ENCODE measurements around the gene KIF21A.
"Not testable (repeated sequence)": the region's sequence is repeated elsewhere in the genome, so short reads cannot be mapped to it uniquely, and the experiment has no call there.

KIF21A gene

GRCh38 chr12:39332661-39333175 lies 110.2 kb downstream of the KIF21A start:
- DNase-seq: no peak

- no peak for DNase-seq
These were observed 111.2 kb downstream of the KIF21A start for GRCh38 chr12:39331539-39332261.

GRCh38 chr12:39329876-39330275 lies 113.0 kb downstream of the KIF21A start:
- no peak for DNase-seq

GRCh38 chr12:39329018-39329417 lies 113.9 kb downstream of the KIF21A start:
- no peak for DNase-seq

- no peak for DNase-seq
These were observed 115.0 kb downstream of the KIF21A start for GRCh38 chr12:39327965-39328364.

- no peak for DNase-seq
These were observed 115.4 kb downstream of the KIF21A start for GRCh38 chr12:39327510-39327909.

GRCh38 chr12:39319180-39319579 lies 123.7 kb downstream of the KIF21A start:
- no peak for DNase-seq

GRCh38 chr12:39314547-39314946 lies 128.4 kb downstream of the KIF21A start:
- DNase-seq: no peak

- no peak for DNase-seq
These were observed 133.4 kb downstream of the KIF21A start for GRCh38 chr12:39309516-39309915.

- peak; percentile 23 for DNase-seq
These were observed 141.5 kb downstream of the KIF21A start for GRCh38 chr12:39301422-39301821.

GRCh38 chr12:39300799-39301198 lies 142.1 kb downstream of the KIF21A start:
- no peak for DNase-seq

GRCh38 chr12:39297891-39298290 lies 145.0 kb downstream of the KIF21A start:
- no peak for DNase-seq

- DNase-seq: no peak
These were observed 146.4 kb downstream of the KIF21A start for GRCh38 chr12:39296496-39296895.

GRCh38 chr12:39295593-39295992 lies 147.3 kb downstream of the KIF21A start:
- not testable (repeated sequence) for DNase-seq

GRCh38 chr12:39294715-39295114 lies 148.2 kb downstream of the KIF21A start:
- DNase-seq: no peak

- no peak for DNase-seq
These were observed 150.7 kb downstream of the KIF21A start for GRCh38 chr12:39292125-39292630.

GRCh38 chr12:39287817-39288216 lies 155.1 kb downstream of the KIF21A start:
- no peak for DNase-seq

GRCh38 chr12:39287409-39287808 lies 155.5 kb downstream of the KIF21A start:
- DNase-seq: no peak

- DNase-seq: no peak
These were observed 164.5 kb downstream of the KIF21A start for GRCh38 chr12:39278426-39278825.

GRCh38 chr12:39277416-39277815 lies 165.5 kb downstream of the KIF21A start:
- DNase-seq: no peak

- no peak for DNase-seq
These were observed 167.1 kb downstream of the KIF21A start for GRCh38 chr12:39275846-39276245.

- DNase-seq: no peak
These were observed 169.9 kb downstream of the KIF21A start for GRCh38 chr12:39272871-39273655.

GRCh38 chr12:39269492-39269891 lies 173.4 kb downstream of the KIF21A start:
- no peak for DNase-seq

- DNase-seq: no peak
These were observed 175.0 kb downstream of the KIF21A start for GRCh38 chr12:39267886-39268285.

All from left hindlimb (tissue), 1 donor.